ENCODE results near the gene CTNNA3.

The CTNNA3 gene

DNA sequence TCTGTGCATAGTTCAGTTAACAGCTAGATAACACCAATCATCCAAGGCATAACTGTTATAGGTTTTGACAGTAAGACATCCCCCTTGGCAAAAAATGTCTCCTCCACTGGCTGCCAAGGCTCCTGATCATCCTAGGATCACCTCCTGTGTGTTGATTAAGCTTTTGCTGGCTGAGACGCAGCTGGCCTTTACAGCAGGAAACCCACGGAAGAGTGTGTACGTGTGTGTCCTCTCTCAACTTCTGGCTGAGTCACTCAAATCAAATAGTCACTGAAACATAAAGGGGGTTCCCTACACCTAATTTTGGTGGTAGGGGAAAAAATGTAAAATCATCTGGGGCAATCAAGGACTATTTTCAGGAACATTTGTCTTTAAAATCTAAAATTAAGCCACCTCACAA lies 208.8 kb downstream of the CTNNA3 start:
- no peak overlapping the region for H3K4me3 ChIP-seq (ENCODE audit: control insufficient read depth, low read depth, low read length)
- no peak for DNase-seq (ENCODE audit: low read depth)
- TF ChIP-seq, protein P1, sequence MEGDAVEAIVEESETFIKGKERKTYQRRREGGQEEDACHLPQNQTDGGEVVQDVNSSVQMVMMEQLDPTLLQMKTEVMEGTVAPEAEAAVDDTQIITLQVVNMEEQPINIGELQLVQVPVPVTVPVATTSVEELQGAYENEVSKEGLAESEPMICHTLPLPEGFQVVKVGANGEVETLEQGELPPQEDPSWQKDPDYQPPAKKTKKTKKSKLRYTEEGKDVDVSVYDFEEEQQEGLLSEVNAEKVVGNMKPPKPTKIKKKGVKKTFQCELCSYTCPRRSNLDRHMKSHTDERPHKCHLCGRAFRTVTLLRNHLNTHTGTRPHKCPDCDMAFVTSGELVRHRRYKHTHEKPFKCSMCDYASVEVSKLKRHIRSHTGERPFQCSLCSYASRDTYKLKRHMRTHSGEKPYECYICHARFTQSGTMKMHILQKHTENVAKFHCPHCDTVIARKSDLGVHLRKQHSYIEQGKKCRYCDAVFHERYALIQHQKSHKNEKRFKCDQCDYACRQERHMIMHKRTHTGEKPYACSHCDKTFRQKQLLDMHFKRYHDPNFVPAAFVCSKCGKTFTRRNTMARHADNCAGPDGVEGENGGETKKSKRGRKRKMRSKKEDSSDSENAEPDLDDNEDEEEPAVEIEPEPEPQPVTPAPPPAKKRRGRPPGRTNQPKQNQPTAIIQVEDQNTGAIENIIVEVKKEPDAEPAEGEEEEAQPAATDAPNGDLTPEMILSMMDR (IDR thresholded peaks at IDR 0.05; ENCODE audit: control insufficient read depth, insufficient read depth, low read depth, low read length, missing control alignments): no peak

GRCh38 chr10:67477868-67478267 lies 218.1 kb downstream of the CTNNA3 start:
- H3K4me3 ChIP-seq (ENCODE audit: control insufficient read depth, low read depth, low read length): no peak overlapping the region
- no peak for DNase-seq (ENCODE audit: low read depth)
- TF ChIP-seq, protein P1 (IDR thresholded peaks at IDR 0.05; ENCODE audit: control insufficient read depth, insufficient read depth, low read depth, low read length, missing control alignments): no peak

- no peak overlapping the region for H3K4me3 ChIP-seq (ENCODE audit: control insufficient read depth, low read depth, low read length)
- TF ChIP-seq, protein P1 (IDR thresholded peaks at IDR 0.05; ENCODE audit: control insufficient read depth, insufficient read depth, low read depth, low read length, missing control alignments): no peak
- no peak for DNase-seq (ENCODE audit: low read depth)
Measured at GRCh38 chr10:67476201-67476600, 219.8 kb downstream of the CTNNA3 start.

DNA sequence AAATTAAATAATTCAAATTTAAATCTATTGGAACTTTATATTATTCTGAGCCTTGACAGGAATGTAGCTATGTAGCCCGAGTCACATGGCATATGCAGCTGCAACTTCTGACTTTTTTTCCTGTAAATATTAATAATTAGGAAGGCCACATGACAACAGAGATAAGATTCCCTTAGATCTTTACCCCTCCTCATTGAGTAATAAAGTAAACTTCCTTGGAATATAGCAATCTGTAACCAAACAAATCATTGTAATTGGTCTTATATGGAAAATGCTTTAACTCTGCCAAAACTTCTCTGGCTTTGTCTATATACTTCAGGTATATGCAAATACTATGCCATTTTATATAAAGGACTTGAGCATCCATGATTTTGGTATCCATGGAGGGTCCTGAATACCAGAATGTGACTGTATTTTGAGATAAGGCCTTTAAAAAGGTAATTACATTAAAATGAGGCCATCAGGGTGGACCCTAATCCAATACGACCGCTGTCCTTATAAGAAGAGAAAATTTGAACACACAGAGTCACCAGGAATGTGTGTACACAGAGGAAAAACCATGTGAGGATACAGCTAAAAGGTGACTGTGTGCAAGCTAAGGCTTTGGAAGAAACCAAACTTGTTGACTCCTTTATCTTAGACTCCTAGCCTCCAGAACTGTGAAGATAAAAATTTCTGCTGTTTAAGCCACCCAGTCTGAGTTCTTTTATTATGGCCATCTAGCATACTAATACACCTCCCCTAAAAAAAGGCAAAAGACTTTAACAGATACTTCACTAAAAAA lies 222.0 kb downstream of the CTNNA3 start:
- H3K4me3 ChIP-seq (ENCODE audit: control insufficient read depth, low read depth, low read length): no peak overlapping the region
- TF ChIP-seq, protein P1 (IDR thresholded peaks at IDR 0.05; ENCODE audit: control insufficient read depth, insufficient read depth, low read depth, low read length, missing control alignments): no peak
- DNase-seq (ENCODE audit: low read depth): no peak

GRCh38 chr10:67471022-67471421 lies 225.0 kb downstream of the CTNNA3 start:
- H3K4me3 ChIP-seq (ENCODE audit: control insufficient read depth, low read depth, low read length): no peak overlapping the region
- no peak for DNase-seq (ENCODE audit: low read depth)
- TF ChIP-seq, protein P1 (IDR thresholded peaks at IDR 0.05; ENCODE audit: control insufficient read depth, insufficient read depth, low read depth, low read length, missing control alignments): no peak

GRCh38 chr10:67464278-67464677 lies 231.7 kb downstream of the CTNNA3 start:
- DNase-seq (ENCODE audit: low read depth): no peak
- TF ChIP-seq, protein P1 (IDR thresholded peaks at IDR 0.05; ENCODE audit: control insufficient read depth, insufficient read depth, low read depth, low read length, missing control alignments): no peak
- H3K4me3 ChIP-seq (ENCODE audit: control insufficient read depth, low read depth, low read length): no peak overlapping the region
